HG03354 (cell line): ENCODE results near the gene CFAP58.

ENCODE experiments used
- ATAC-seq: cut with Tn5 transposase; IDR thresholded peaks from one replicate; pipeline ENCODE4 v1.9.1; 2021; ENCODE audit warnings: mild to moderate bottlenecking; ENCODE audit not compliant: unreplicated experiment, poor library complexity, severe bottlenecking

CFAP58 gene

GRCh38 chr10:104321725-104322415 is 31.8 kb upstream of the CFAP58 start:
- peak; percentile 8 for ATAC-seq

GRCh38 chr10:104322416-104322782 is 31.2 kb upstream of the CFAP58 start:
- ATAC-seq = peak; percentile 52

GRCh38 chr10:104323085-104323484 is 30.5 kb upstream of the CFAP58 start:
- no peak for ATAC-seq

- ATAC-seq = no peak
These were observed 29.9 kb upstream of the CFAP58 start for GRCh38 chr10:104323760-104324201.

GRCh38 chr10:104324221-104324686 is 29.4 kb upstream of the CFAP58 start:
- ATAC-seq = no peak

- ATAC-seq = no peak
These were observed 28.7 kb upstream of the CFAP58 start for GRCh38 chr10:104324931-104325330.

- ATAC-seq = no peak
These were observed 27.9 kb upstream of the CFAP58 start for GRCh38 chr10:104325436-104326435.

GRCh38 chr10:104326991-104327610 is 26.5 kb upstream of the CFAP58 start:
- no peak for ATAC-seq

- no peak for ATAC-seq
These were observed 25.6 kb upstream of the CFAP58 start for GRCh38 chr10:104327745-104328645.

- ATAC-seq = no peak
These were observed 25.1 kb upstream of the CFAP58 start for GRCh38 chr10:104328646-104328895.

GRCh38 chr10:104328896-104329710 is 24.5 kb upstream of the CFAP58 start:
- ATAC-seq = peak; percentile 51

- ATAC-seq = no peak
These were observed 23.9 kb upstream of the CFAP58 start for GRCh38 chr10:104329735-104330134.

- no peak for ATAC-seq
These were observed 23.2 kb upstream of the CFAP58 start for GRCh38 chr10:104330168-104331110.

- no peak for ATAC-seq
These were observed 22.3 kb upstream of the CFAP58 start for GRCh38 chr10:104331208-104331838.

GRCh38 chr10:104332243-104333031 is 21.2 kb upstream of the CFAP58 start:
- no peak for ATAC-seq

- no peak for ATAC-seq
These were observed 20.5 kb upstream of the CFAP58 start for GRCh38 chr10:104333032-104333727.
